Measurements from ENCODE around the gene ASIC4.

DNA sequence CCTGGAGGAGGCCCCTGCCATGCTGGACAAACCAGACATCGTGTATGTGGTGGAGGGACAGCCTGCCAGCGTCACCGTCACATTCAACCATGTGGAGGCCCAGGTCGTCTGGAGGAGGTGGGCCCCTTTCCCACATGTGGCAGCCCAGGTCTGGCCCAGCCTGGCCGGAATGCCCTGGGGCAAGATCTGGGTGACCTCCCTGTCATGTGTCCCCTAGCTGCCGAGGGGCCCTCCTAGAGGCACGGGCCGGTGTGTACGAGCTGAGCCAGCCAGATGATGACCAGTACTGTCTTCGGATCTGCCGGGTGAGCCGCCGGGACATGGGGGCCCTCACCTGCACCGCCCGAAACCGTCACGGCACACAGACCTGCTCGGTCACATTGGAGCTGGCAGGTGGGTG lies 40.8 kb upstream of the ASIC4 start:
- TF ChIP-seq CTCF (IDR thresholded peaks at IDR 0.05): no peak
- no peak for TF ChIP-seq RNF2 (IDR thresholded peaks at IDR 0.05; ENCODE audit: borderline replicate concordance, low read depth)
- no peak for TF ChIP-seq RFX5 (IDR thresholded peaks at IDR 0.05)
- no peak for TF ChIP-seq EP300 (IDR thresholded peaks at IDR 0.05)
- TF ChIP-seq RAD21 (conservative IDR thresholded peaks at IDR 0.05 in 1 of 2, IDR thresholded peaks at IDR 0.05 in 1 of 2): no peak
- TF ChIP-seq USF2 (IDR thresholded peaks at IDR 0.05): no peak
- no peak for TF ChIP-seq KDM5A (IDR thresholded peaks at IDR 0.05)
- TF ChIP-seq, protein P1, sequence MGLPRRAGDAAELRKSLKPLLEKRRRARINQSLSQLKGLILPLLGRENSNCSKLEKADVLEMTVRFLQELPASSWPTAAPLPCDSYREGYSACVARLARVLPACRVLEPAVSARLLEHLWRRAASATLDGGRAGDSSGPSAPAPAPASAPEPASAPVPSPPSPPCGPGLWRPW (IDR thresholded peaks at IDR 0.05): no peak
- no peak for TF ChIP-seq POLR2A (IDR thresholded peaks at IDR 0.05; ENCODE audit: low read length)
- no peak for TF ChIP-seq REST (IDR thresholded peaks at IDR 0.05)
- TF ChIP-seq JUNB (IDR thresholded peaks at IDR 0.05): no peak
